ENCODE data around the gene RAD51B. TPM values are rescaled to one million over a fixed set of nuclear protein-coding genes. Genes with fewer than 3 reads are reported as not detected.
A peak's percentile ranks its signal among the peaks of the same experiment; 100 is the strongest.

Gene RAD51B
- total RNA-seq, 4 donors from 2014 or later, result 6.2 to 39.9 (median 12.9) TPM

DNA sequence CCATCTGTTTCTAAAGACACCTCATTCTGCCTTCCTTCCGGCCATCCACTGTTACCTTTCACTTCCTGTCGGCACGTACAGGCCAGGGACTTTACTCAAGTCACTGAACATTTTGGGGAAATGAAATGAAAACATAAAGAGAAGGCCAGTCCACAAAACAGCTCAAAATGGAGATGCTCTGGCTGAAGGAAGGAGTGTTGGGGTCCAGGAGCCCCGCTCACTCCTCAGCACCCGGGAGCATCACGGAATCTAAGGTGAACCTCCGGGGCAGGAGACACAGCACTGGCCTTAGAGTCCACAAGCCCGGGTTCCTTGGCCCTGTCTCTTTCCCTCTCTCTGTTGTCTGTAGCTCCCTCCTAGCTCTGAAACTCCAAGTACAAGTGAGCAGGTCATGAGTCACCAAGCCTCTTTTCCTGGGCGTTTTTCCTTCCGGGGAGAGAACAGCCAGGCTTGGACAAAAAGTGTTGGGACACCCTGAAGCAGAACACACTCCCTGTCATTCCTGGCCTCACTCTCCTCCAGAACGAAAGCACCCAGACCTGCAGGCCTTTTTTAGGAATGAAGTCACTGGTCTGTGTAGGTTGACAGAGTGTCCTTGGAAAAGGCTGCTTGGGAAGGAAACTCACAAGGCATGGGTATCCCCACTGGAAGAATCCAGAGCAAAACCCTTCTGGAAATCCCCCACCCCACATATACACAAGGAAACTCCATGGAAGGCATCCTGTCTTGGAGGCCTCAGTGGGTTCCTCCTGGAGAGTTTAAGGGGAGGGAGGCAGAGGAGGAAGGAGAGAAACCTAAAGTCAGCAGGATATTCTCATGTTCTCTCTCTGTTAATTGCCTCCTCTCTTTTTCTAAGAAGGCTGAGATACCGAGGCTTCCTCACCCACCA is 728.0 kb downstream of the RAD51B start:
- intact Hi-C loops (cut with DNase I), result loop anchor here (10.0 kb wide), 2 partner anchors 127 to 237 kb away; no protein-coding TSS in a partner anchor
- H3K27me3 ChIP-seq, result no peaks in the 10 kb centered on the region
- H3K4me3 ChIP-seq, result peak overlapping the region in 1 of 4 donors; percentile 33

GRCh38 chr14:68548194-68549076 is 728.9 kb downstream of the RAD51B start:
- intact Hi-C loops (cut with DNase I), result loop anchor here (10.0 kb wide), 2 partner anchors 126 to 236 kb away; no protein-coding TSS in a partner anchor
- H3K4me3 ChIP-seq, result peak overlapping the region in 1 of 4 donors; percentile 33

More for the DNA sequence above, 728.0 kb downstream of the RAD51B start:
- Histone ChIP-seq H3K36me3 (no peaks in the 10 kb centered on the region), H3K9me3 (no peaks in the 10 kb centered on the region), H3K27ac (peak overlapping the region; percentile 94 to 99 (median 96)), H3K4me1 (peaks cover 65 to 93% (median 68%) of the 10 kb centered on the region in 3 donors)
- WGBS, 2 donors, result 23 to 57% methylated on average over 9 to 11 of the region's 12 CpGs
- no peak for DNase-seq
- peak in 3 of 4 donors; percentile 17 to 60 (median 45) for TF ChIP-seq POLR2A (IDR thresholded peaks at IDR 0.05)
- TF ChIP-seq, protein P1, sequence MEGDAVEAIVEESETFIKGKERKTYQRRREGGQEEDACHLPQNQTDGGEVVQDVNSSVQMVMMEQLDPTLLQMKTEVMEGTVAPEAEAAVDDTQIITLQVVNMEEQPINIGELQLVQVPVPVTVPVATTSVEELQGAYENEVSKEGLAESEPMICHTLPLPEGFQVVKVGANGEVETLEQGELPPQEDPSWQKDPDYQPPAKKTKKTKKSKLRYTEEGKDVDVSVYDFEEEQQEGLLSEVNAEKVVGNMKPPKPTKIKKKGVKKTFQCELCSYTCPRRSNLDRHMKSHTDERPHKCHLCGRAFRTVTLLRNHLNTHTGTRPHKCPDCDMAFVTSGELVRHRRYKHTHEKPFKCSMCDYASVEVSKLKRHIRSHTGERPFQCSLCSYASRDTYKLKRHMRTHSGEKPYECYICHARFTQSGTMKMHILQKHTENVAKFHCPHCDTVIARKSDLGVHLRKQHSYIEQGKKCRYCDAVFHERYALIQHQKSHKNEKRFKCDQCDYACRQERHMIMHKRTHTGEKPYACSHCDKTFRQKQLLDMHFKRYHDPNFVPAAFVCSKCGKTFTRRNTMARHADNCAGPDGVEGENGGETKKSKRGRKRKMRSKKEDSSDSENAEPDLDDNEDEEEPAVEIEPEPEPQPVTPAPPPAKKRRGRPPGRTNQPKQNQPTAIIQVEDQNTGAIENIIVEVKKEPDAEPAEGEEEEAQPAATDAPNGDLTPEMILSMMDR (IDR thresholded peaks at IDR 0.05), result no peak

GRCh38 chr14:68550338-68550715 is 730.7 kb downstream of the RAD51B start:
- Histone ChIP-seq H3K36me3 (no peaks in the 10 kb centered on the region), H3K9me3 (no peaks in the 10 kb centered on the region), H3K4me3 (no peak overlapping the region), H3K27me3 (no peaks in the 10 kb centered on the region), H3K4me1 (peaks cover 70 to 100% (median 79%) of the 10 kb centered on the region in 3 donors), H3K27ac (peak overlapping the region; percentile 60 to 95 (median 78))
- intact Hi-C loops (cut with DNase I), result no loop called here
- DNase-seq, result no peak
- WGBS, 2 donors, result 58 to 65% methylated on average over 4 of the region's 4 CpGs
- TF ChIP-seq POLR2A (IDR thresholded peaks at IDR 0.05), result no peak
- TF ChIP-seq, protein P1 (IDR thresholded peaks at IDR 0.05), result no peak

More at GRCh38 chr14:68548194-68549076, 728.9 kb downstream of the RAD51B start:
- H3K4me1 ChIP-seq, result peaks cover 72 to 100% (median 74%) of the 10 kb centered on the region in 3 donors
- peak overlapping the region; percentile 94 to 99 (median 96) for H3K27ac ChIP-seq
- no peak for DNase-seq
- H3K27me3 ChIP-seq, result no peaks in the 10 kb centered on the region
- H3K36me3 ChIP-seq, result no peaks in the 10 kb centered on the region
- TF ChIP-seq, protein P1 (IDR thresholded peaks at IDR 0.05), result no peak
- TF ChIP-seq POLR2A (IDR thresholded peaks at IDR 0.05), result peak in 2 of 4 donors; percentile 24 to 50
- 32 to 35% methylated on average over 8 to 12 of the region's 14 CpGs for WGBS, 2 donors
- H3K9me3 ChIP-seq, result no peaks in the 10 kb centered on the region

DNA sequence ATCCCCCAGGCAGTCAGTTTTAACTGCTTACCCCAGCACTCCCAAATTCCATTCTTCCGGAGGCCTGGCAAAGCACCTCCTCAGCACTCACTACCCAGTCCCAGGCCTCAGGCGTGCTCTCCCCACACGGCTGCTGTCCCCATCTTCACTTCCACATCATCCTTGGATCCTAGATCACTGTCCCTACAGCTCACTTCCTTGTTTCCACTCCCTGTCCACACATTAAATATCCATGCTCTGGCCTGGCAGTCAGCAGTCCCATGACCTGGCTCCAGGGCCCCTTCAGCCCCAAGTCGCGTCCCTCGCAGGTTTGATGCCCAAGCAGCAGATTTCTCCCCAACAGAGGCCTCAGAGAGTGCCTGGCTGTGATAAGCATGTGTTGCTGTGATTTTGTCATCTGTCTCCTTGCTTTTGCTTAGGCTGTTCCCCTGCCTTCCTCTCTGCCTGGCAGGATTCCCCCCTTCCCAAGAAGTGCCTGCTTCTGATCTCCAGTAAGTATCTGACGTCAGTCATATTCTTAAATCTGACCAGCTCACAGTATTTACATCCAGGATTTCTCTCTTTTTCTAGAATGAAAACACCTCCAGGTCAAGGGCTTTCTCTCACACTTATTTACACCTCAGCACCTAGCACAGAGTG is 731.6 kb downstream of the RAD51B start:
- H3K36me3 ChIP-seq, result no peaks in the 10 kb centered on the region
- TF ChIP-seq POLR2A (IDR thresholded peaks at IDR 0.05), result no peak
- TF ChIP-seq, protein P1 (IDR thresholded peaks at IDR 0.05), result no peak
- DNase-seq, result no peak
- intact Hi-C loops (cut with DNase I), result no loop called here
- WGBS, 2 donors, result 73 to 76% methylated on average over 7 of the region's 7 CpGs
- peaks cover 70 to 100% (median 80%) of the 10 kb centered on the region in 3 donors for H3K4me1 ChIP-seq
- H3K4me3 ChIP-seq, result no peak overlapping the region
- no peaks in the 10 kb centered on the region for H3K9me3 ChIP-seq
- no peaks in the 10 kb centered on the region for H3K27me3 ChIP-seq
- peak overlapping the region; percentile 60 to 95 (median 78) for H3K27ac ChIP-seq
